Activated CD8-positive, alpha-beta T cell treated with anti-CD3 and anti-CD28 coated beads, Interleukin-2, amount 10 ng/mL, durations not matched to agents 7 days and 5 days (primary cell): Measurements from ENCODE around the gene STAT6. TPM values are rescaled to one million over a fixed set of nuclear protein-coding genes. Genes with fewer than 3 reads are reported as not detected.
"Not testable (repeated sequence)": the region's sequence is repeated elsewhere in the genome, so short reads cannot be mapped to it uniquely, and the experiment has no call there.

Experiments
- ATAC-seq: fragments of 150-1000 bp; cut with Tn5 transposase; one replicate; pipeline ENCODE4 v1.10.0; 2021; ENCODE audit warnings: moderate library complexity
- CTCF ChIA-PET: fragments of 350-600 bp; sonication (Branson Sonifier 250); formaldehyde crosslinking; loops from one replicate; lab custom pipeline; 2021; ENCODE audit warnings: antibody characterized with exemption; lab: Charles Lee
- POLR2A ChIA-PET: fragments of 350-600 bp; sonication (Branson Sonifier 250); formaldehyde crosslinking; loops from one replicate; lab custom pipeline; 2021; ENCODE audit warnings: antibody characterized with exemption; lab: Charles Lee
- DNase-seq: peaks from one replicate; pipeline ENCODE4 v3.0.0-alpha.2; 2020
- H3K27ac Mint-ChIP-seq: one replicate; pipeline ENCODE4 v1.8.0; 2021; ENCODE audit warnings: mild to moderate bottlenecking, mixed read lengths
- H3K27me3 Mint-ChIP-seq: one replicate; pipeline ENCODE4 v1.8.0; 2021; ENCODE audit warnings: low read depth, mixed read lengths
- H3K36me3 Mint-ChIP-seq: one replicate; pipeline ENCODE4 v1.8.0; 2021; ENCODE audit warnings: low read depth, mixed read lengths
- H3K4me1 Mint-ChIP-seq: one replicate; pipeline ENCODE4 v1.8.0; 2021; ENCODE audit warnings: low read depth, mixed read lengths
- H3K4me3 Mint-ChIP-seq: one replicate; pipeline ENCODE4 v1.8.0; 2021; ENCODE audit warnings: mild to moderate bottlenecking, mixed read lengths
- H3K9me3 Mint-ChIP-seq: one replicate; pipeline ENCODE4 v1.8.0; 2022; ENCODE audit warnings: mixed read lengths; ENCODE audit not compliant: insufficient read depth
- total RNA-seq, 2 experiments: library from RNA; stranded (reverse); gene quantifications; one replicate each; pipeline ENCODE4 v1.2.3, GENCODE V29; 2021

Gene STAT6
- total RNA-seq, 2 experiments from 2014 or later: 189 TPM

DNA sequence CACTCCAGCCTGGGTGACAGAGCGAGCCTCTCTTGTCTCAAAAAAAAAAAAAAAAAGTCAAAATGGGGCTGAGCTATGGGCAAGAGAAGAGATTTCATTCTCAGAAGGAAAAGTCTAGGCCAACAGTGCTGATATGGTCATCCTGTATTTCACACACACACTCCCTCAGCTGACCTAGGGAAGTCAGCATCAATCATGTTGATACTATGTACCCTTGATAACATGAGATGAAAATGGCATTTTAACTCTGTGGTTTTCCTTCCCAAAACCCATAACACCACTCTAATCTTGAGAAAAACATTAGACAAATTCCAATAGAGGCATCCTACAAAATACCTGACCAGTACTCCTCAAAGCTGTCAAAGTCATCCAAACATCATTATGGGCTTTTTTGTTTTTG is 30.3 kb downstream of the STAT6 start:
- Mint-ChIP-seq H3K4me1 (peaks cover 38% of the 10 kb centered on the region), H3K27ac (no peak overlapping the region), H3K27me3 (no peaks in the 10 kb centered on the region), H3K4me3 (no peak overlapping the region), H3K36me3 (peaks cover 14% of the 10 kb centered on the region), H3K9me3 (no peaks in the 10 kb centered on the region)
- ChIA-PET CTCF (interaction anchor here (2.8 to 5.8 kb wide), 4 partner anchors 11 to 30 kb away, joined by 12 to 104 read pairs (median 30); partner anchors contain the start of gene STAT6), POLR2A (interaction anchor here (3.6 to 4.9 kb wide), 3 partner anchors 8 to 31 kb away, joined by 33 to 95 read pairs (median 56); partner anchors contain the start of genes NAB2 and STAT6)
- DNase-seq (no peak), ATAC-seq (no peak)

DNA sequence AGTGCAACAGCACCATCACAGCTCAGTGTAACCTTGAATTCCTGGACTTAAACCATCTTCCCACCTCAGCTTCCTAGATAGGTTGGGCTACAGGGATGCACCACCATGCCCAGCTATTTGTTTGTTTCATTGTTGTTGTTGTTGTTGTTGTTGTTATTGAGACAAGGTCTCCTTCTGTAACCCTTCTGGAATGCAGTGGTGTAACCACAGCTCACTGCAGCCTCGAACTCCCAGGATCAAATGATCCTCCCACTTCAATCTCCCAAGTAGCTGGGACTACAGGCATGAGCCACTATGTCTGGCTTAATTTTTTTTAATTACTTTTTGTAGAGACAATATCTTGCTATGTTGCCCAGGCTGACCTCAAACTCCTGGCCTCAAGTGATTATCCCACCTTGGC is 31.3 kb downstream of the STAT6 start:
- ATAC-seq: no peak
- Mint-ChIP-seq H3K27ac (peak overlapping the region; percentile 98), H3K36me3 (peaks cover 14% of the 10 kb centered on the region), H3K9me3 (no peaks in the 10 kb centered on the region), H3K4me3 (peak overlapping the region; percentile 25), H3K27me3 (no peaks in the 10 kb centered on the region), H3K4me1 (peaks cover 27% of the 10 kb centered on the region)
- DNase-seq: no peak
- ChIA-PET CTCF (interaction anchor here (1.0 to 5.8 kb wide), 18 partner anchors 10 to 134 kb away, joined by 3 to 104 read pairs (median 8); partner anchors contain the start of genes STAT6 and ZBTB39), POLR2A (interaction anchor here (1.2 to 4.9 kb wide), 10 partner anchors 9 to 444 kb away, joined by 3 to 95 read pairs (median 12); partner anchors contain the start of genes NAB2, NACA, SHMT2 and STAT6)

DNA sequence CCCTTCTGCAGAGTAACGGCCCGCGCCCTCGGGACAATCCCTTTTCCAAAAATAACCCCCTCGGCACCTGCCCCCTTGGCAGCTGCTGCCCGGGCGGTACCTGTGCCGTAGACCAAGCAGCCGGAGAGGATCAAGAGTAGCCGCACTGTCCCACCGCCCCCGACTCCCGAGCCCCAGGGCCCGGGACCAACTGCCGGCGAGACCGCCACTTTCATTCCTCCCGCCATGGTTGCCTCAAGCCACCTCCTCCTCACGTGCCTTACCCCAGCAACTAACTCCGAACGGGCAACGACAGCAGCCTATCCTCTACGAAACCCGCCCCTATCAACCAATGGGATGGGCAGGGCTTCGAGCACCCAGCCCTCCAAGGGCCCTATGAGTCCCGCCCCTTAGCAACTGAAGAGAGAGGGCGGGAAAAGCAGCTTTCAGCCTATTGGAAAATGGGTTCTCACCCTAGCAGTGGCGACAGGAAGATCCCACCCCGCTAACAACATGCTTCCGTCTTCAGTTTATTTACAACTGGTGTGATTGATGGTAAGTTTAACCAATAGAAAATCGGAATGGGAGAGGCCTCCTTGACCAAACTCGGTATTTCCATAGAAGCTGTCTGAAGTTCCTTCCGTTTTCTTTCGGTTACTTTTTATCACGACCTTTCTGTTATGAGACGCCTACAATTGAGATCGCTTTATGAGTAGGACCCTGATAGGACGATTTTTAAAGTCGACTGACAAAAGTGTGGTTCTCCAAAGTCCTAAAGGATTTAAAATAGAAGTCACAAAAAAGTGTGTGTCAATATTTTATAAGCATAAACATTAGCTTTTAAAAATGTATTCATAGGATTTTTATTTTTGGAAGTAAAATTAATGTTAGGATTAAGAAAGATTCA is 32.4 kb downstream of the STAT6 start, which contains the start of gene NEMP1:
Gene NEMP1 (minus strand): TSS at position 273 of the 886 bp plus-strand sequence. CDS start 46 bp downstream, at position 227.
- H3K4me3 Mint-ChIP-seq: peak within 1 kb of the TSS; percentile 99
- peaks cover 18% of the 10 kb centered on the region for H3K36me3 Mint-ChIP-seq
- ATAC-seq: peak; percentile 97
- H3K27me3 Mint-ChIP-seq: no peaks in the 10 kb centered on the region
- peaks cover 29% of the 10 kb centered on the region for H3K4me1 Mint-ChIP-seq
- DNase-seq: peak; percentile 99
- H3K27ac Mint-ChIP-seq: peak within 1 kb of the TSS; percentile 98
- ChIA-PET CTCF (interaction anchor here (0.6 to 5.8 kb wide), 24 partner anchors 9 to 442 kb away, joined by 3 to 104 read pairs (median 5); partner anchors contain the start of genes STAT6 and ZBTB39), POLR2A (interaction anchor here (0.6 to 4.9 kb wide), 25 partner anchors 10 to 443 kb away, joined by 3 to 95 read pairs (median 5); partner anchors contain the start of genes MYO1A, NAB2, NACA and SHMT2)
- H3K9me3 Mint-ChIP-seq: no peaks in the 10 kb centered on the region

DNA sequence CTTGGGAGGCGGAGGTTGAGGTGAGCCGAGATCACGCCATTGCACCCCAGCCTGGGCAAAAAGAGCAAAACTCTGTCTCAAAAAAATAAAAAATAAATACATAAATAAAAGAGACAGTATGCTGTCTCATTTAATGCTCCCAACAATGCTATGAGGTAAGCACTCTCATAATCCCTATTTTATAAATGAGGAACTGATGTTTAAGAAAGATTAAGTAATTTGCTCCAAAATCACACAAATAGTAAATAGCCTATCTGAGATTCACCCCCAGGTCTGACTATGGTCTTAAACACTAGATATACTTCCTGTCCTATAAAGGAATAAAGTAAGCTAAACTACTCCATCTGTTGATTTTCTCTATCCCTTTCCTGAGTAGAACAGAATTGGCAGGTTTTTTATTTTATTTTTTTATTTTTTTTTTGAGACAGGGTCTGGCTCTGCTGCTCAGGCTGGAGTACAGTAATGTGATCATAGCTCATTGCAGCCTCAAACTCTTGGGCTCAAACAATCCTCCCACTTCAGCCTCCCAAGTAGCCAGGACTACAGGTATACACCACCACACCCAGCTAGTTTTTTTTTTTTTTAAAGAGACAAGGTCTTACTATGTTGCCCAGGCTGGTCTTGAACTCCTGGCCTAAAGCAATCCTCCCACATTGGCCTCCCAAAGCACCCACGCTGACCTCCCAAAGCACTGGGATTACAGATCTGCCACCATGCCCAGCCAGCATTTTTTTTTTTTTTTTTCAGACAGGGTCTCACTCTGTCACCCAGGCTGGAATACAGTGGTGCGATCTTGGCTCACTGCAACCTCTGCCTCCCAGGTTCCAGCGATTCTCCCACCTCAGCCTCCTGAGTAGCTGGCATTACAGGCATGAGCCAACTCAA is 37.4 kb downstream of the STAT6 start:
- not testable (repeated sequence) for H3K4me3 Mint-ChIP-seq, H3K9me3 Mint-ChIP-seq, DNase-seq, ATAC-seq, H3K27ac Mint-ChIP-seq, H3K27me3 Mint-ChIP-seq
- Mint-ChIP-seq H3K4me1 (peaks cover 38% of the 10 kb centered on the region), H3K36me3 (peaks cover 50% of the 10 kb centered on the region)
- CTCF ChIA-PET: interaction anchor here (1.6 to 11.4 kb wide), 5 partner anchors 14 to 109 kb away, joined by 3 to 233 read pairs (median 6); partner anchors contain the start of genes NAB2 and STAT6
- POLR2A ChIA-PET: interaction anchor here (6.7 kb wide), 1 partner anchor 37 kb away, joined by 84 read pairs; the partner anchor contains the start of gene STAT6

DNA sequence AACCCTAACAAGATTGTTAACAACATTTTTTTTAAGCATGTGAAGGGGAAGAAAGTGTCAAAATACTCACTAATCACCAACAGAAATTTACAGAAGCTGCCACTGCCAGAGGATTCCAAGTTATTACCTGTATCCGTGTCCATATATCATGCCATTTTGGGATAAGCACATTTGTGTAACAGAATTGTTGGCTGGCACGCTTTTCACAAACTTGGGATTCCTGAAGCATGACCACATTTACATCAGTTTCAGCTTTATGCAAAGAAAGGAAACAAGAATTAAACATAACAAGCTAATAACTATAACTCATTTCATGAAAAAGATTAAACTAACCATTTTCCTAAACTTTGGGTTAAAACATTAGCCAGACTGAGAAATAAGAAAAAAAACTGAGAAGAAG is 38.5 kb downstream of the STAT6 start:
- Mint-ChIP-seq H3K9me3 (no peaks in the 10 kb centered on the region), H3K27me3 (no peaks in the 10 kb centered on the region), H3K36me3 (peaks cover 51% of the 10 kb centered on the region), H3K4me1 (peaks cover 38% of the 10 kb centered on the region), H3K27ac (no peak overlapping the region), H3K4me3 (no peak overlapping the region)
- ChIA-PET POLR2A (interaction anchor here (6.7 kb wide), 1 partner anchor 38 kb away, joined by 84 read pairs; the partner anchor contains the start of gene STAT6), CTCF (interaction anchor here (1.6 to 11.4 kb wide), 6 partner anchors 13 to 110 kb away, joined by 3 to 233 read pairs (median 16); partner anchors contain the start of genes NAB2 and STAT6)
- ATAC-seq: no peak
- no peak for DNase-seq

DNA sequence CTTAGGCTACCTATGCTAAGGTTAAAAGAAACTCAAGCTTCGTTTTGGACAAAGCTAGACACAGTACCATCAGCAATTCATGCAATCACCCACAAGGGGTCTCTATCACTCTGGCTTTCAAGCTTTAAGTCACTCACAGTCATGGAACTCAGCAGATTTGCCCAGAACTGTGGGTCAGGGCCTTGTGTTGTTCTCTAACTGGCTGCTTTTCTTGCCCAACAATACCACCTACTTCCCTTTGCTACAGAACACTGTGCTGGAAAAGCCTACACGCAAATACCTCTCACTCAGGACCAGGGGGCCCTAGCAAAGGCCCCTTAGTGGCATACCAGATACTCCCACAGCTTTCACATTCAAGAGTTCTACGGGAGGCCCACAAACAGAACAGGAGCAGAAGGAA is 41.6 kb downstream of the STAT6 start:
- peak; percentile 95 for ATAC-seq
- Mint-ChIP-seq H3K36me3 (peaks cover 61% of the 10 kb centered on the region), H3K4me3 (peak overlapping the region; percentile 5), H3K4me1 (peaks cover 44% of the 10 kb centered on the region), H3K27ac (peak overlapping the region; percentile 76), H3K27me3 (no peaks in the 10 kb centered on the region), H3K9me3 (no peaks in the 10 kb centered on the region)
- DNase-seq: peak; percentile 78
- POLR2A ChIA-PET: interaction anchor here (0.7 to 6.7 kb wide), 8 partner anchors 9 to 58 kb away, joined by 3 to 84 read pairs (median 5); partner anchors contain the start of genes NEMP1 and STAT6
- CTCF ChIA-PET: interaction anchor here (0.7 to 11.4 kb wide), 37 partner anchors 9 to 441 kb away, joined by 3 to 233 read pairs (median 5); partner anchors contain the start of genes NAB2, NEMP1, SHMT2 and STAT6

DNA sequence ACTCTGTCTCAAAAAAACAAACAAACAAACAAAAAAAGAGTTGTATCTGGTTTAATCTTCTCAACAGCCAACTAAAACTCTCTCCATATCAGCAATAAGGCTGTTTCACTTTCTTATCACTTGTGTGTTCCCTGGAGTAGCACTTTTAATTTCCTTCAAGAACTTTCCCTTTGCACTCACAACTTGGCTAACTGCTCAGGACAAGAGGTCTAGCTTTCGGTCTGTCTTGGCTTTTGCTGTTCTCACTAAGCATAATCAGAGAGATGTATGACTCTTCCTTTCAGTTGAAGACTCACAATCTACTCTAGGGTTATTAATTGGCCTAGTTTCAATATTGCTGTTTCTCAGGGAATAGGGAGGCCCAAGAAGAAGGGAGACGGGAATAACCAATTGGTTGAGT is 44.9 kb downstream of the STAT6 start:
- POLR2A ChIA-PET: interaction anchor here (1.3 to 2.5 kb wide), 5 partner anchors 13 to 46 kb away, joined by 4 to 20 read pairs (median 6); partner anchors contain the start of genes NEMP1 and STAT6
- no peak for ATAC-seq

DNA sequence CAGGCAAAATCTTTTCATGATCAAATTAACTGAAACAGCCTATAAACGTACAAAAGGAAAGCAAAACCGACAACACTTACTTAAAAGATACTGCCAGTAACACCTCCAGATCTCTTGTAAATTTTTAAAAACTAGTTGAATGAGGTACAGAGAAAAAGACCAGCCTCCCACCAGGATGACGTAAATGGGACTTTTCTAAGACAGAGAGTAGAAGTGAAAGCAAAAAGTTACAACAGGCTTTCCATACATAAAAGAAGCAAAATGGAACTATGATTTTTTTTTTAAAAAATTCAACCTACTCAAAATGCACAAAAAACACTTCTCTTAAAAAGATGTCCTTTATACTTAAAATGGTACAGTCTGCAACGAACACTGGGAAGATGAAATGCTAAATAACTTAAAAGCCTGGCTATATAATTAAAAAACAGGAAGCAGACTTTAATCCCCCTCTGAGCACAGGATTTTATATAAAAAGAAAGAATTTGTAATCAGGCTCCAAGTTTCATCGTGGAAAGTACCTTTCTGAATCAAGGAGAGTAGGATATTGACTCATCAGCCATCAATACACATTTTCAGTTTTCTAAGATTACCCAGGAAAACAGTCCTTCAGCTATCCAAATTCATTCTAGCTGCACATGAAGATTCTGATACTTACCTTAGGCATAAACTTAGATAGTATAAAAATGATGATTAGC is 47.0 kb downstream of the STAT6 start:
- H3K4me1 Mint-ChIP-seq: peaks cover 34% of the 10 kb centered on the region
- no peaks in the 10 kb centered on the region for H3K9me3 Mint-ChIP-seq

More for the DNA sequence above, 44.9 kb downstream of the STAT6 start:
- Mint-ChIP-seq H3K27me3 (no peaks in the 10 kb centered on the region), H3K9me3 (no peaks in the 10 kb centered on the region), H3K4me3 (no peak overlapping the region), H3K36me3 (peaks cover 70% of the 10 kb centered on the region), H3K27ac (peak overlapping the region; percentile 41), H3K4me1 (peaks cover 51% of the 10 kb centered on the region)
- DNase-seq: no peak
- CTCF ChIA-PET: interaction anchor here (1.2 to 11.4 kb wide), 10 partner anchors 13 to 67 kb away, joined by 3 to 229 read pairs (median 7); partner anchors contain the start of genes NAB2, STAT6 and ZBTB39

DNA sequence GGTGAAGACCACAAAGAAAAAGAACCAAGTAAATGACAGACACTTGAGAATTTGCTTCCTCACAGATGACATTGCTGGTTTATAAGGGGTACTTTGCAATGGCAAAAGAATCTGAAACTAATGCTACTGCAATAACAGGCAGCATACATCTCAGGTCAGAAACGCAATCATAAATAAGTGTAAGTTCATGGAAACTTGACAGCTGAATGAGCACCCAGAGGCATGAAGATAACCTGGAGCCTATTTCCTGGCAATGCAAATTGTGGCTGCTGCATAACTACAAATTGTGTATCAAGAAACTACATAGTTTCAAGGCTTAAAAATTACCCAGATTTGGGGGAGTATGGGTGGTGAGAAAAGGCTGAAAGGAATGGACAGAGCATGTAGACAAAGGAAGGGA is 52.7 kb downstream of the STAT6 start:
- no peaks in the 10 kb centered on the region for H3K27me3 Mint-ChIP-seq
- peaks cover 15% of the 10 kb centered on the region for H3K4me1 Mint-ChIP-seq
- H3K36me3 Mint-ChIP-seq: peaks cover 71% of the 10 kb centered on the region
- peak overlapping the region; percentile 27 for H3K27ac Mint-ChIP-seq
- ChIA-PET POLR2A (interaction anchor here (2.8 kb wide), 1 partner anchor 53 kb away, joined by 9 read pairs; the partner anchor contains the start of gene STAT6), CTCF (interaction anchor here (2.5 to 11.3 kb wide), 4 partner anchors 9 to 57 kb away, joined by 13 to 229 read pairs (median 153); partner anchors contain the start of genes MYO1A and ZBTB39)
- no peak overlapping the region for H3K4me3 Mint-ChIP-seq
- H3K9me3 Mint-ChIP-seq: no peaks in the 10 kb centered on the region
- ATAC-seq: no peak
- DNase-seq: no peak

More for the DNA sequence above, 47.0 kb downstream of the STAT6 start:
- no peaks in the 10 kb centered on the region for H3K27me3 Mint-ChIP-seq
- ChIA-PET CTCF (interaction anchor here (1.0 to 11.4 kb wide), 9 partner anchors 15 to 62 kb away, joined by 3 to 229 read pairs (median 105); partner anchors contain the start of genes MYO1A, NAB2, STAT6 and ZBTB39), POLR2A (interaction anchor here (1.0 to 2.5 kb wide), 4 partner anchors 15 to 48 kb away, joined by 3 to 20 read pairs (median 10); partner anchors contain the start of genes NEMP1 and STAT6)
- peaks cover 67% of the 10 kb centered on the region for H3K36me3 Mint-ChIP-seq
- peak; percentile 90 for ATAC-seq
- peak overlapping the region; percentile 89 for H3K27ac Mint-ChIP-seq
- DNase-seq: peak; percentile 73
- H3K4me3 Mint-ChIP-seq: peak overlapping the region; percentile 76
